H54 (cell line): ENCODE results near the gene PPM1L.

Experiments
- DNase-seq: peaks from one replicate; pipeline ENCODE4 v3.0.0; 2011; ENCODE audit warnings: low spot score, mixed read lengths; ENCODE audit not compliant: insufficient read length
- FAIRE-seq: peaks from 3 replicates; lab custom pipeline; 2011; peaks lifted over from hg19 to GRCh38; lab: Jason Lieb, UNC
- POLR2A ChIP-seq: IDR thresholded peaks from 2 replicates; pipeline ENCODE4 v1.6.1; 2011; ENCODE audit warnings: low read depth, mild to moderate bottlenecking, low read length

PPM1L gene

GRCh38 chr3:161108840-161109239 lies 352.8 kb downstream of the PPM1L start:
- TF ChIP-seq POLR2A, result no peak
- DNase-seq (peak; percentile 47), FAIRE-seq (peak; percentile 84)

GRCh38 chr3:161117646-161118045 lies 361.6 kb downstream of the PPM1L start:
- FAIRE-seq (no peak), DNase-seq (no peak)
- TF ChIP-seq POLR2A, result no peak

- TF ChIP-seq POLR2A, result no peak
- DNase-seq (no peak), FAIRE-seq (no peak)
Observed at GRCh38 chr3:161126495-161126894, 370.5 kb downstream of the PPM1L start.
